Testis (tissue), 2 donors: ENCODE measurements around the gene PNPLA2.

Experiments
- CTCF ChIP-seq, 3 experiments: fragments of 450-650 bp in 2 of 3; fragments of 200-600 bp in 1 of 3; sonication (generic) in 1 of 3; IDR thresholded peaks; one replicate each; pipeline ENCODE4 v1.5.1; 2016 to 2019; ENCODE audit warnings: antibody characterized with exemption in 3 of 3, mild to moderate bottlenecking in 2 of 3, moderate library complexity in 1 of 3
- POLR2A ChIP-seq: fragments of 450-650 bp; IDR thresholded peaks from one replicate; pipeline ENCODE4 v1.6.1; 2017; ENCODE audit warnings: antibody characterized with exemption, mild to moderate bottlenecking, moderate library complexity

GRCh38 chr11:776263-776560 is 42.5 kb upstream of the PNPLA2 start:
- TF ChIP-seq CTCF (IDR thresholded peaks at IDR 0.05) (no peak), POLR2A (no peak)
